ENCODE measurements around the gene MT1G. TPM values are rescaled to one million over a fixed set of nuclear protein-coding genes. Genes with fewer than 3 reads are reported as not detected.
A peak's percentile ranks its signal among the peaks of the same experiment; 100 is the strongest.

Gene MT1G
- polyA plus RNA-seq, 1 experiment = not detected

DNA sequence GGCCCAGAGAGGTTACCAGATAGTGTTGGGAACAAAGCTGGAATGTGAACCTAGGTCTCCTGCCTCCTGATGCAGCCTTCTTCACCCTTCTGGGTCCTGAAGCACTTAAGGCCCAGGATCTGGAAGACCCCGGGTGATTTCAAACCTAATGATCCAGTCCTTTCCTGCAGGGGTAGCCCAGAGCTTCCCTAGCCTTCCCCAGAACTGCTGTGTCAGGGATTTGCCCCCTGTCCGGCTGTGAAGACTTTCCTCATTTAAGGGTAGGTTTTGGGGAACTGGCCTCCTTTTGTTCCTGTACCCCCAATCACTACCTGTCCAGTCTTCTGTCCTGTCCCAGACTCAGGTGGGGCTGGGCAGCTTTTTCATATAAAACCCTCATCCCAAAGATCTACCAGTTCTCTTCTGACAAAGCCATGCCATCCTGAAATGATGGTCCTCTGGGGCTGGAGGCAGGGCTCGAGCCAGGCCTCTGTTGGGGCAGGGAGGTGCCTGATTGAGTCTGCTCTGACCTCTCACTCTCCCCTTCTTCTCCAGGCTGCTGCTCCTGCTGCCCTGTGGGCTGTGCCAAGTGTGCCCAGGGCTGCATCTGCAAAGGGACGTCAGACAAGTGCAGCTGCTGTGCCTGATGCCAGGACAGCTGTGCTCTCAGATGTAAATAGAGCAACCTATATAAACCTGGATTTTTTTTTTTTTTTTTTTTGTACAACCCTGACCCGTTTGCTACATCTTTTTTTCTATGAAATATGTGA, 15.7 kb upstream of the MT1G start:
- peaks cover 13% of the 10 kb centered on the region for H3K9me3 ChIP-seq (ENCODE audit: control insufficient read depth, insufficient read depth, low read length)
- ChIA-PET CTCF (interaction anchor here (0.7 to 1.9 kb wide), 5 partner anchors 10 to 328 kb away, joined by 3 to 11 read pairs (median 3); no protein-coding TSS in a partner anchor), POLR2A (interaction anchor here (0.6 to 2.1 kb wide), 5 partner anchors 11 to 77 kb away, joined by 5 to 18 read pairs (median 7); partner anchors contain the start of genes MT1E and MT2A)
- no peak overlapping the region for H3K27ac ChIP-seq (ENCODE audit: low read depth, low read length)
- no peak for DNase-seq (ENCODE audit: low read depth, low spot score)
- no peak for TF ChIP-seq CTCF (IDR thresholded peaks at IDR 0.05; ENCODE audit: low read depth, low read length)
- no peaks in the 10 kb centered on the region for H3K27me3 ChIP-seq (ENCODE audit: control insufficient read depth, insufficient read depth, low read length)
- H3K4me3 ChIP-seq (ENCODE audit: low read depth, low read length) = peak overlapping the region; percentile 77

- Histone ChIP-seq H3K9me3 (ENCODE audit: control insufficient read depth, insufficient read depth, low read length) (peaks cover 13% of the 10 kb centered on the region), H3K4me3 (ENCODE audit: low read depth, low read length) (peak overlapping the region; percentile 77), H3K27ac (ENCODE audit: low read depth, low read length) (no peak overlapping the region), H3K27me3 (ENCODE audit: control insufficient read depth, insufficient read depth, low read length) (no peaks in the 10 kb centered on the region)
- CTCF ChIA-PET = interaction anchor here (0.7 to 1.9 kb wide), 5 partner anchors 9 to 327 kb away, joined by 3 to 11 read pairs (median 3); no protein-coding TSS in a partner anchor
- DNase-seq (ENCODE audit: low read depth, low spot score) = no peak
- POLR2A ChIA-PET = interaction anchor here (0.6 to 2.1 kb wide), 7 partner anchors 10 to 169 kb away, joined by 3 to 18 read pairs (median 6); partner anchors contain the start of genes MT1E and MT2A
- no peak for TF ChIP-seq CTCF (IDR thresholded peaks at IDR 0.05; ENCODE audit: low read depth, low read length)
These were observed 15.0 kb upstream of the MT1G start for GRCh38 chr16:56682703-56683397.

- CTCF ChIA-PET = interaction anchor here (0.9 to 1.9 kb wide), 3 partner anchors 8 to 58 kb away, joined by 3 to 11 read pairs (median 4); no protein-coding TSS in a partner anchor
- DNase-seq (ENCODE audit: low read depth, low spot score) = peak; percentile 59
- TF ChIP-seq CTCF (IDR thresholded peaks at IDR 0.05; ENCODE audit: low read depth, low read length) = no peak
- Histone ChIP-seq H3K9me3 (ENCODE audit: control insufficient read depth, insufficient read depth, low read length) (peaks cover 11% of the 10 kb centered on the region), H3K4me3 (ENCODE audit: low read depth, low read length) (peak within 1 kb of the TSS; percentile 77), H3K27ac (ENCODE audit: low read depth, low read length) (no peak within 1 kb of the TSS), H3K27me3 (ENCODE audit: control insufficient read depth, insufficient read depth, low read length) (peaks cover 2% of the 10 kb centered on the region)
- POLR2A ChIA-PET = interaction anchor here (0.5 to 2.1 kb wide), 8 partner anchors 9 to 168 kb away, joined by 3 to 18 read pairs (median 4); partner anchors contain the start of genes MT1E and MT2A
These were observed 14.3 kb upstream of the MT1G start, which contains the start of gene MT1X for GRCh38 chr16:56681939-56682702. MT1X (plus strand) TSS chr16:56682470; CDS start chr16:56682541, 71 bp downstream.

DNA sequence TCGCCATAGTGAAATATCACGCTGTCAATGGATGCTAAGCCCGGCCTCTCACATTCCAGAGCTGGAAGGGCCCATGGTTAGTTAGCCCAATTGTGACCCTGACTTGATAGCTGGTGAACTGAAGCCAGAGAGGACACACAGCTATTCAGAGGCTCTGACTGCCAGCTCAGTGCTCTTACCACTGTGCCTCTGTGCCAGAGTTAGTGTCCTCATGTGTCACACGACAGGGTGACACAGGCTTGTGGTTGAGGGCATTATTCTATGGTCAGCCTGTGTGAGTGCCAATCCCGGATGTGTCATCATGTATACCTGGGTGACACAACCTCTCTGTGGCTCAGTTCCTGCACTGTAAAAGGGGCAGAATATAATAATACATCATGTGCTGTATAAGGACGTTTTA, 12.0 kb upstream of the MT1G start:
- POLR2A ChIA-PET = no interaction called here
- no peak for DNase-seq (ENCODE audit: low read depth, low spot score)
- TF ChIP-seq CTCF (IDR thresholded peaks at IDR 0.05; ENCODE audit: low read depth, low read length) = no peak
- H3K9me3 ChIP-seq (ENCODE audit: control insufficient read depth, insufficient read depth, low read length) = no peaks in the 10 kb centered on the region
- peaks cover 16% of the 10 kb centered on the region for H3K27me3 ChIP-seq (ENCODE audit: control insufficient read depth, insufficient read depth, low read length)
- no peak overlapping the region for H3K27ac ChIP-seq (ENCODE audit: low read depth, low read length)
- CTCF ChIA-PET = interaction anchor here (1.4 kb wide), 1 partner anchor 22 kb away, joined by 6 read pairs; no protein-coding TSS in a partner anchor
- no peak overlapping the region for H3K4me3 ChIP-seq (ENCODE audit: low read depth, low read length)

All from AG04450 (cell line).